KG1 (cell line): ENCODE measurements around the gene SCYL1.
"Not testable (repeated sequence)": the region's sequence is repeated elsewhere in the genome, so short reads cannot be mapped to it uniquely, and the experiment has no call there.

Experiments
- DNase-seq: peaks from one replicate; lab custom pipeline; 2025; lab: John Stamatoyannopoulos, UW

Gene SCYL1

GRCh38 chr11:65554842-65555430 lies 30.1 kb downstream of the SCYL1 start:
- DNase-seq = no peak

DNA sequence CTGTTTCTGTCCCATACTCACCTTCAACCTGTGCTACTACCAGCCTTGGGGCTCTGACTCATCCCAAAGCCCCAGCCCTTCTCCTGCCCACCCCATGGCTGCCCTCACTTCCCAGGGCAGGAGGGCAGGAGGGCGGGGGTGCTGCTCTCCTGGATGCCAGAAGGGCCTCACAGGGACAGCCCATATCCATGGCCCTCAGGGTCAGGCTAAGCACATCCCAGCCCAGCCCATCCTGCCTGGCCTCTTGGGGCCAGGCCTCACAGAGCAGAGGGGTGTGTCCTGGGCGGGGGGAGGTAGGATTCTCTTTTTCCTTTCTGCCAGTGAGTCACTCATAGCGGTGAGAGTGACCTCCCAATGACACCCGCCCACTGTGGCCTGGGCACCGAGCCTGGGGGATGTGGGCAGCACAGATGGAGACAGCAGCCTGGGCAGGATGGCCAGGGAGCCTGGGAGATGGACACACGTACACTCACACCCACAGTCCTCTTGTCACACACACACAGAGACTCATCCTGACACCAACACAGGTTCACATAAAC lies 30.9 kb downstream of the SCYL1 start:
- DNase-seq = no peak

- DNase-seq = no peak
Measured at GRCh38 chr11:65556470-65557279, 31.8 kb downstream of the SCYL1 start.

DNA sequence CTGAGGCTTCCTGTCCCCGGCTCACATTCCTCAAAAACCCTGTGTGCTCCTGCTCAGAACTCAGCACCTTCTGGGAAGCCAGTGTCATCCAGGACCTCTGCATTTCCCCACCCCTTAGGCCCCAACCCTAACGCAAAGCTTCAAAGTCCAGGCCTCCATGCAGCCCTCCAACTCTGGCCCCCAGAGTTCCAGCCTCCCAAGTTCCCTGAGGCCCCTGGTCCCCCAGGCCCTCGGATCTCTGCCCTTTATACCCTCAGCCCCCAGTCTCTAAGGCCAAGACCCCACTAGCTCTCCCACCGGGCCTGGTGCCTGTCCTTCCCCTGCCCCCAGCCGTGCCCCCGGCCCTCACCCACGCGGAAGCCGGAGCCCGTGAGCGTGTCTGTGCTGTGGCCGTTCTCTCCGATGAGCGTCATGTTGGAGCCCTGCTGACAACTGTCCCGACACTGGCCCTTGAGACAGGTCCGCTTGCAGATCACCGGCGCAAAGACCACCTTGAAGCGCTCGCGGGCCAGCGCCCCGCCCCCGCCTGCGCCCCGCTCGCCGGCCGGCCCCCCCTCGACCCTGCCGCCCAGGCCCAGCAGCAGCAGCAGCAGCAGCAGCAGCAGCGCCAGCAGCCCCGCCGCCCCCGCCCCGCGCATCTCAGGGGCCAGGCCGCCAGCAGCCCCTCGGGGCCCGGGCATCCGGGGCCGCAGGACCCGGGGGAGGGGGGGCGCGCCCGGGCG lies 32.6 kb downstream of the SCYL1 start:
- no peak for DNase-seq

- peak; percentile 37 for DNase-seq
Measured at GRCh38 chr11:65558002-65558929, 33.4 kb downstream of the SCYL1 start, which contains the start of gene LTBP3. Gene LTBP3, minus strand, starts transcription at chr11:65558359. Its CDS starts 400 bp downstream, at chr11:65557959.

DNA sequence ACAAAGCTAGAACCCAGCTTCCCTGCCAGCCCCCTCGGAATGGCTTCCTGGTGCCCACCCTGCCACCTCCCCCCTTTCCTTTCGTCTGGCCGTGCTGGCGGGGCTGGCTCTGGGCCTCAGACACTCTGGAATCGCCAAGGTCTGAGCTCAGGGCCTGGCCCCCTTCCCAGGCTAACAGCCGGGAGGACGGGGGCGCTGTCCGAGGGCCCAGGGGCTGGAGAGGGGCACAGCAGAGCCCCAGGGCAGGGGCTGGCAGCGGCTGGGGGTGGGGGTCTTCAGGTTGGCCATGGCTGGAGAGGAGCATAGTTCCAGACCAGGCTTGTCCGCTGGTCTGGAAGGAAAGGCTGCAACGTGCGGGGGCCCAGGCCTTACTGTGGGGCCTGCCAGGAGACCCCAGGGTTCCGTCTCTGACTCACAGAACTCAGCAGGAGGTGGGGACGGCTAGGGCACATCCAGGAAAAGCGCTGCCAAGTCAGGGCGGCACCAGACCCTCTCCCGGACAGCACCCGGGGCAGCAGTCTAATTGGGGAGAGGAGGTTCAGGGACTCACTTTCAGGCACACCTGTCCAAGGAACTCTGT lies 34.1 kb downstream of the SCYL1 start:
- DNase-seq = no peak

DNA sequence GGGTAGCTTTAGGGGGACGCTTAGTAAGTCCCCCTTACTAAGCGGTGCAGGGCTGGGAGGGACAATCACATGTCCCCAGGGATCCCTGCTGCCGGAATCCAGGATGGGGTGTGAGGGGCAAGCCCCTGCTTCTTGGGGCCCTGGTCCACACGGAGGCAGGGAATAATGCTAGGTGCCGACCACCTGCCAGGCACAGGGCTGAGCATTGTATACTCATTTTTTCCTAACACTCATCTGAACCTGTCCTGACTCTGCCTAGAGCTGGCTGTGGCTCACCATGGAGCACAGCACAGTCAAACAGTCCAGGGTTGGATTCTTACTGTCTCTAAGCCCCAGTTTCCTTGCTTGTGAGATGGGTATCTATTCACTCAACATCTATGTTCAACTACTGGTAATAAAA lies 34.7 kb downstream of the SCYL1 start:
- DNase-seq = no peak

GRCh38 chr11:65559951-65560537 lies 35.2 kb downstream of the SCYL1 start:
- no peak for DNase-seq

DNA sequence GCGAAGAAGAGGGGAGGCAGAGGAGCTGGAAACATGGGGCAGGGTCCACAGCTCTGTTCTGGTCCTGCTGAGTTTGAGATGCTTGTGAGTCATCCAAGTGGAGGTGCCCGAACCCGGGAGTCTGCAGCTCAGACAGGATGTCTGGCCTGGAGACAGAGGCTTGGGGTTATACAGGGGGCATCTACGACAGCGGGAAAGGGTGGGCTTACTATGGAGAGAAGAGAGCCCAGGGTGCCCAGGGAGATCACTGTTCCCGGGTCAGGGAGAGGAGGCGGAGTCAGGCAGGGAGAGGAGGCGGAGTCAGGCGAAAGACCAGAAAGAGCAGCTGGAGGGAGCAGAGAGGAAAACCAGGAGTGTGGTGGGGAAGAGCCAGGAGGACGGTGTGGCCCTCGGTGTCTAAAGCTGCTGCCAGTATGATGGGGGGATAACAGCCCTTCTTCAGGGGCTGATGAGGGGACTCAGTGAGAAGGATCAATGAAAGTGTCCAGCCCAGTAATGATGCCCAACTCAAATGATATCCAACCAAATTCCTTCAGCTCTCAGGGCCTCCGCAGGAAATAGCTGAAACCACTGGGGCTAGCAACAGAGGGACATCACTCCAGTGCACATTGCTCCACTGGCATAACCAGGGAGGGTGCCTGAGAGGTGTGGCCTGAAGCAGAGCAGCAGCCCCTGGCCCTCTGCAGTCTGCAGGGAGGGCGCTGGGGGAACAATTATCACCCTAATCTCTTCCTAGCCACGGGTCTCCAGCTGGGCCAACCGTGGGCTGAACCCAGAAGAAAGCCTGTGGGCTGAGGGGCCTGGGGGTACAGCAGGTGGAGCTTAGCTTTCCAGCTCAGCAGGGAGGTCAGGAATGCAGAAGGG lies 35.9 kb downstream of the SCYL1 start:
- no peak for DNase-seq

DNA sequence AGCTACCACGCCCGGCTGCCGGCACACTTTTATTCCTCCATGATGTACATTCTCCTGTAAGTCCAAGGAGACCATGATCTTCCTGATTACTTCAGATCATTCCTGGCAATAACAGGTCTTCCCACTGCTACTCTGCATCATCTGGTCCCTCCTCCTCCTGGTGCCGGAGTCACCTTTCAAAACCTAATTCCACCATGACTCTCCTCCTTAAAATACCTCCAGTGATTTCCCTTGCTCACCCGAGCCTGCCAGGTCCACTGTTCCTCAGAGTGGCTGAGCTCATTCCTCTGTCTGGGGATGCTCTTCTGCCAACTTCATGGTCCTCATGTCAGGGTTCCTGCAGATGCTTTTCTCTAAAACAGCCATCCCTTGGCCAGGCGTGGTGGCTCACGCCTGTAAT lies 37.1 kb downstream of the SCYL1 start:
- no peak for DNase-seq

GRCh38 chr11:65562788-65563187 lies 37.9 kb downstream of the SCYL1 start:
- no peak for DNase-seq

- no peak for DNase-seq
Measured at GRCh38 chr11:65563601-65564000, 38.7 kb downstream of the SCYL1 start.

- not testable (repeated sequence) for DNase-seq
Measured at GRCh38 chr11:65564879-65565559, 40.1 kb downstream of the SCYL1 start.

- DNase-seq = no peak
Measured at GRCh38 chr11:65565624-65566453, 41.0 kb downstream of the SCYL1 start.

- DNase-seq = no peak
Measured at GRCh38 chr11:65569164-65569972, 44.5 kb downstream of the SCYL1 start.

DNA sequence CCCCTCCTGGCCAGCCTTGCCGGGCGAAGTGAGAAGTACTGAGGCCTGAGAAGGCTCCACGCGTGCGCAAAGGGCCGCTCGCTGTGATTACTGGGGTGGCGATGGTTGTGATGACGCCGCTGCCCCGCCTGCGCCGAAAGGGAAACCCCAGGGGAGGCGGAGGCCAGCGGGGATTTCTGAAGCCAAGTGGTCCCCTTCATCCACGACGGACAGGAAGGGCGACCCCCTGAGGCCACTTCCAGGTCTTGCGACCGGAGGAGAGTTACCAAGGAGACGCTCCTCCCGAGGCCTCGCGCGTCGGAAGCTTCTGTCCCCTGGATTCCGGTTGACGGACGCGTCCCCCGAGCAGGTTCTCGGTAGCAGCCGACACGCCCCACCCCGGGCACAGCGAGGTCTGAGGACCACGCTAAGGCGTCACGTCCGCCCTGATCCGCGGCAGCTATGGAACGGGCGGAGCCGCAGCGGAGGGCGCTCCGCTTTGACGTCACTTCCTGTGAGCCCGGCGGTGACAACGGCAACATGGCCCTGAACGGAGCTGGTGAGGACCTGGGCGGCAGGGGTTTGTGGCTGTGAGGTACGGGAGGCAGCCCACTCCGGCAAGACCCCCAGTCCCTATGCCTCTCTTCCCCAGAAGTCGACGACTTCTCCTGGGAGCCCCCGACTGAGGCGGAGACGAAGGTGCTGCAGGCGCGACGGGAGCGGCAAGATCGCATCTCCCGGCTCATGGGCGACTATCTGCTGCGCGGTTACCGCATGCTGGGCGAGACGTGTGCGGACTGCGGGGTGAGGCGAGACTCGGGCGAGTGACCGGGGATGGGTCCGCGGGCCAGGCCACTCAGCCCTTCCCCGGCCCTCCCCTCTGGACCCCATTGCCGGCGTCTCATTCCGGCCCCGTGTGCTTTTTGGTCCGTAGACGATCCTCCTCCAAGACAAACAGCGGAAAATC lies 45.4 kb downstream of the SCYL1 start, which contains the start of gene ZNRD2:
ZNRD2 (plus strand) TSS at position 505 of the 946 bp plus-strand sequence; CDS start at position 520, 15 bp downstream.
- peak; percentile 100 for DNase-seq
